ENCODE data around the gene APCDD1. TPM values are rescaled to one million over a fixed set of nuclear protein-coding genes. Genes with fewer than 3 reads are reported as not detected.

Gene APCDD1
- total RNA-seq, 1 experiment from 2014 or later: not detected

DNA sequence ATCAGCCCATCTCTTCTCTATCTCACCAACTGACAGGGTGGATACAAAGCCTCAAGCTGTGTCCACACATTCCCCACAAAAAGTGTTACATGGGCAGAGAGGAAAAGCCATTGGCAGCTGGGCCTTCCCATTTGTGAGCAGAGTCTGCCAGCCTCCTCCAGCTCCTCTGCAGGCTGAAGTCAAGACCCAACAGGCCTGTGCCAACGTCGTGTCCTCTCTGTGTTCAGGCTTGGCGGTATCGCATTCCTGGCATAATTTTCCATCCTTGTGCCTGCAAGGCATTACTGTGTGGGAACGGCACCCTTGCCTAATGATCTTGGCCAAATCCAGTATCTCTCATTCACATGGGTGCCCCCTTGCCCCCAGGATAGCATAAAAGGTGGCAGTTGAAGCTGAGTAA is 41.5 kb upstream of the APCDD1 start:
- Histone ChIP-seq H3K27ac (ENCODE audit: low read depth, low read length) (no peak overlapping the region), H3K4me1 (ENCODE audit: control insufficient read depth in 1 of 2, insufficient read depth in 2 of 2, low read length in 2 of 2) (peaks cover 0 to 5% of the 10 kb centered on the region in 2 experiments; a peak in 1 of 4 replicates), H4K20me1 (ENCODE audit: insufficient read depth) (no peaks in the 10 kb centered on the region), H3K9ac (ENCODE audit: low read length) (no peak overlapping the region), H3K36me3 (ENCODE audit: control insufficient read depth in 1 of 2, insufficient read depth in 2 of 2, low read length in 2 of 2) (no peaks in the 10 kb centered on the region), H3K27me3 (ENCODE audit: insufficient read depth, low read length) (peaks cover 8% of the 10 kb centered on the region; the same call in 1 of the 2 replicates), H3K4me3 (replicated peaks in 1 of 2; ENCODE audit: low read depth in 1 of 2, low read length in 2 of 2) (no peak overlapping the region), H2AFZ (ENCODE audit: low read depth, low read length, poor library complexity, severe bottlenecking) (no peak overlapping the region), H3K9me3 (ENCODE audit: control insufficient read depth in 1 of 2, insufficient read depth in 1 of 2, low read depth in 1 of 2, low read length in 2 of 2) (no peaks in the 10 kb centered on the region), H3K79me2 (ENCODE audit: insufficient read depth, low read length) (no peaks in the 10 kb centered on the region), H3K4me2 (ENCODE audit: low read length) (no peak overlapping the region), H3K9me2 (ENCODE audit: insufficient read depth) (no peaks in the 10 kb centered on the region)
- ChIA-PET POLR2A (no interaction called here), RAD21 (ENCODE audit: low non-redundant PET in 1 of 2, low total read pairs in 2 of 2, uncharacterized antibody in 2 of 2, unreplicated experiment in 2 of 2) (no interaction called here), CTCF (no interaction called here)
- DNase-seq (ENCODE audit: low read depth, low spot score) (no peak), ATAC-seq (no peak)
- intact Hi-C loops (cut with micrococcal nuclease): no loop called here
- BruUV-seq (replicated peaks): no TSS peak
- TF ChIP-seq, protein P1, sequence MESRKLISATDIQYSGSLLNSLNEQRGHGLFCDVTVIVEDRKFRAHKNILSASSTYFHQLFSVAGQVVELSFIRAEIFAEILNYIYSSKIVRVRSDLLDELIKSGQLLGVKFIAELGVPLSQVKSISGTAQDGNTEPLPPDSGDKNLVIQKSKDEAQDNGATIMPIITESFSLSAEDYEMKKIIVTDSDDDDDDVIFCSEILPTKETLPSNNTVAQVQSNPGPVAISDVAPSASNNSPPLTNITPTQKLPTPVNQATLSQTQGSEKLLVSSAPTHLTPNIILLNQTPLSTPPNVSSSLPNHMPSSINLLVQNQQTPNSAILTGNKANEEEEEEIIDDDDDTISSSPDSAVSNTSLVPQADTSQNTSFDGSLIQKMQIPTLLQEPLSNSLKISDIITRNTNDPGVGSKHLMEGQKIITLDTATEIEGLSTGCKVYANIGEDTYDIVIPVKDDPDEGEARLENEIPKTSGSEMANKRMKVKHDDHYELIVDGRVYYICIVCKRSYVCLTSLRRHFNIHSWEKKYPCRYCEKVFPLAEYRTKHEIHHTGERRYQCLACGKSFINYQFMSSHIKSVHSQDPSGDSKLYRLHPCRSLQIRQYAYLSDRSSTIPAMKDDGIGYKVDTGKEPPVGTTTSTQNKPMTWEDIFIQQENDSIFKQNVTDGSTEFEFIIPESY (IDR thresholded peaks at IDR 0.05; ENCODE audit: extremely low read depth, insufficient replicate concordance, low read length): no peak
- TF ChIP-seq, protein P2, sequence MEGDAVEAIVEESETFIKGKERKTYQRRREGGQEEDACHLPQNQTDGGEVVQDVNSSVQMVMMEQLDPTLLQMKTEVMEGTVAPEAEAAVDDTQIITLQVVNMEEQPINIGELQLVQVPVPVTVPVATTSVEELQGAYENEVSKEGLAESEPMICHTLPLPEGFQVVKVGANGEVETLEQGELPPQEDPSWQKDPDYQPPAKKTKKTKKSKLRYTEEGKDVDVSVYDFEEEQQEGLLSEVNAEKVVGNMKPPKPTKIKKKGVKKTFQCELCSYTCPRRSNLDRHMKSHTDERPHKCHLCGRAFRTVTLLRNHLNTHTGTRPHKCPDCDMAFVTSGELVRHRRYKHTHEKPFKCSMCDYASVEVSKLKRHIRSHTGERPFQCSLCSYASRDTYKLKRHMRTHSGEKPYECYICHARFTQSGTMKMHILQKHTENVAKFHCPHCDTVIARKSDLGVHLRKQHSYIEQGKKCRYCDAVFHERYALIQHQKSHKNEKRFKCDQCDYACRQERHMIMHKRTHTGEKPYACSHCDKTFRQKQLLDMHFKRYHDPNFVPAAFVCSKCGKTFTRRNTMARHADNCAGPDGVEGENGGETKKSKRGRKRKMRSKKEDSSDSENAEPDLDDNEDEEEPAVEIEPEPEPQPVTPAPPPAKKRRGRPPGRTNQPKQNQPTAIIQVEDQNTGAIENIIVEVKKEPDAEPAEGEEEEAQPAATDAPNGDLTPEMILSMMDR (IDR thresholded peaks at IDR 0.05 in 2 of 3, conservative IDR thresholded peaks at IDR 0.05 in 1 of 3; ENCODE audit: borderline replicate concordance in 1 of 3, insufficient read depth in 1 of 3, low read depth in 2 of 3, low read length in 2 of 3): no peak
- no peak for TF ChIP-seq JUND (IDR thresholded peaks at IDR 0.05)
- TF ChIP-seq, protein P3, sequence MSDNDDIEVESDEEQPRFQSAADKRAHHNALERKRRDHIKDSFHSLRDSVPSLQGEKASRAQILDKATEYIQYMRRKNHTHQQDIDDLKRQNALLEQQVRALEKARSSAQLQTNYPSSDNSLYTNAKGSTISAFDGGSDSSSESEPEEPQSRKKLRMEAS (IDR thresholded peaks at IDR 0.05): no peak

DNA sequence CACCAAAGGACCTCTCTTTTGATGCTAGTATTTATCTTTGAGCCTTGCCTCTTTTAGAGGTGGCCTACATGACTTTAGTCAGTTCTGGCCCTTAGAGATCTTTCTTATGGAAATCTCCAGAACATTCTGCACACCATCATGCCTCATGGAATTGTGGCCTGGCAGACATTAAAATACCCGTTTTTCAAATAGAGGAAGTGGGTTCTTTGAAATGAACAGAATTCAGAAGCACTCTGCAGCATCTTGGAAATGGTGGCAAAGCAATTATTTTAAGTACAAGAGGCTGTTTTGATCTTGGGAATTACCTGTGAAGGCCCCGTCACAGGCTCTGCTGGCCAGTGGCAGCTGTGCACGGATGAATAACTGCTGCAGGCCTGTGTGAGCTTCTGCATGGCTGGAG is 40.7 kb upstream of the APCDD1 start:
- no TSS peak for BruUV-seq (replicated peaks)
- RAD21 ChIA-PET (ENCODE audit: low non-redundant PET in 1 of 2, low total read pairs in 2 of 2, uncharacterized antibody in 2 of 2, unreplicated experiment in 2 of 2): no interaction called here
- H3K4me1 ChIP-seq (ENCODE audit: control insufficient read depth in 1 of 2, insufficient read depth in 2 of 2, low read length in 2 of 2): peaks cover 0 to 5% of the 10 kb centered on the region in 2 experiments; a peak in 1 of 4 replicates
- DNase-seq (ENCODE audit: low read depth, low spot score) (no peak), ATAC-seq (no peak)
- H3K9me2 ChIP-seq (ENCODE audit: insufficient read depth): no peaks in the 10 kb centered on the region
- no peak overlapping the region for H3K9ac ChIP-seq (ENCODE audit: low read length)
- TF ChIP-seq, protein P2 (IDR thresholded peaks at IDR 0.05 in 2 of 3, conservative IDR thresholded peaks at IDR 0.05 in 1 of 3; ENCODE audit: borderline replicate concordance in 1 of 3, insufficient read depth in 1 of 3, low read depth in 2 of 3, low read length in 2 of 3): no peak
- TF ChIP-seq SRF (IDR thresholded peaks at IDR 0.05; ENCODE audit: low read depth) (no peak), JUND (IDR thresholded peaks at IDR 0.05) (no peak), EGR1 (IDR thresholded peaks at IDR 0.05; ENCODE audit: low read depth) (no peak), CBX3 (IDR thresholded peaks at IDR 0.05; ENCODE audit: low read depth) (no peak), ZNF274 (IDR thresholded peaks at IDR 0.05; ENCODE audit: low read depth, low read length) (no peak)
- TF ChIP-seq, protein P3 (IDR thresholded peaks at IDR 0.05): no peak
- TF ChIP-seq, protein P1 (IDR thresholded peaks at IDR 0.05; ENCODE audit: extremely low read depth, insufficient replicate concordance, low read length): no peak
- no peaks in the 10 kb centered on the region for H4K20me1 ChIP-seq (ENCODE audit: insufficient read depth)
- no peaks in the 10 kb centered on the region for H3K9me3 ChIP-seq (ENCODE audit: control insufficient read depth in 1 of 2, insufficient read depth in 1 of 2, low read depth in 1 of 2, low read length in 2 of 2)
- POLR2A ChIA-PET: no interaction called here
- no peaks in the 10 kb centered on the region for H3K79me2 ChIP-seq (ENCODE audit: insufficient read depth, low read length)
- 0 out of 2 replicates have a peak, but pooled peaks cover 6% of the 10 kb centered on the region for H3K27me3 ChIP-seq (ENCODE audit: insufficient read depth, low read length)
- intact Hi-C loops (cut with micrococcal nuclease): no loop called here
- no peak overlapping the region for H3K4me3 ChIP-seq (replicated peaks in 1 of 2; ENCODE audit: low read depth in 1 of 2, low read length in 2 of 2)
- no peak overlapping the region for H2AFZ ChIP-seq (ENCODE audit: low read depth, low read length, poor library complexity, severe bottlenecking)
- no peak overlapping the region for H3K4me2 ChIP-seq (ENCODE audit: low read length)
- no peak overlapping the region for H3K27ac ChIP-seq (ENCODE audit: low read depth, low read length)
- CTCF ChIA-PET: no interaction called here
- no peaks in the 10 kb centered on the region for H3K36me3 ChIP-seq (ENCODE audit: control insufficient read depth in 1 of 2, insufficient read depth in 2 of 2, low read length in 2 of 2)
